Thoracic aorta (tissue), 2 donors: ENCODE data around the gene PDE2A. TPM values are rescaled to one million over a fixed set of nuclear protein-coding genes. Genes with fewer than 3 reads are reported as not detected.

Experiments
- ATAC-seq: fragments of 150-250 bp; one replicate; pipeline ENCODE4 v1.8.0; 2017; ENCODE audit warnings: low read depth; ENCODE audit not compliant: insufficient number of reproducible peaks, low FRiP score
- DNase-seq: peaks from one replicate; pipeline ENCODE4 v3.0.0-alpha.2; 2020; ENCODE audit warnings: low spot score
- H3K27ac ChIP-seq, 2 donors: fragments of 200-600 bp; sonication (generic); 1 replicate in 1 of 2; 2 replicates in 1 of 2; pipeline ENCODE4 v1.5.1; 2016; ENCODE audit warnings: mild to moderate bottlenecking in 2 of 2, moderate library complexity in 2 of 2
- H3K27me3 ChIP-seq: fragments of 200-600 bp; sonication (generic); replicated peaks from 2 replicates; pipeline ENCODE4 v1.6.0; 2016; ENCODE audit warnings: mild to moderate bottlenecking; ENCODE audit not compliant: insufficient read depth
- H3K36me3 ChIP-seq: fragments of 200-600 bp; sonication (generic); one replicate; pipeline ENCODE4 v1.5.1; 2016
- H3K4me1 ChIP-seq, 2 donors: fragments of 200-600 bp; sonication (generic); 1 replicate in 1 of 2; 2 replicates in 1 of 2; pipeline versions ENCODE4 v1.5.1 to v1.6.0; 2016; ENCODE audit warnings: low read depth in 2 of 2, mild to moderate bottlenecking in 1 of 2; ENCODE audit not compliant: control insufficient read depth in 1 of 2
- H3K4me3 ChIP-seq: fragments of 200-600 bp; sonication (generic); 2 replicates; pipeline ENCODE4 v1.5.1; 2016; ENCODE audit warnings: mild to moderate bottlenecking
- H3K9me3 ChIP-seq: fragments of 200-600 bp; sonication (generic); 2 replicates; pipeline ENCODE4 v1.5.1; 2016
- CTCF ChIP-seq: fragments of 200-600 bp; sonication (generic); IDR thresholded peaks from one replicate; pipeline ENCODE4 v1.5.1; 2019; ENCODE audit warnings: antibody characterized with exemption
- total RNA-seq, 2 donors: library from RNA; depleted of rRNA; stranded (reverse); fragments of >200 nt; gene quantifications; one replicate each; pipeline versions ENCODE4 v1.1.0 to v1.2.3, GENCODE V29; 2016

Gene PDE2A
- total RNA-seq, 2 donors from 2014 or later, result 28.1 to 37.1 TPM

DNA sequence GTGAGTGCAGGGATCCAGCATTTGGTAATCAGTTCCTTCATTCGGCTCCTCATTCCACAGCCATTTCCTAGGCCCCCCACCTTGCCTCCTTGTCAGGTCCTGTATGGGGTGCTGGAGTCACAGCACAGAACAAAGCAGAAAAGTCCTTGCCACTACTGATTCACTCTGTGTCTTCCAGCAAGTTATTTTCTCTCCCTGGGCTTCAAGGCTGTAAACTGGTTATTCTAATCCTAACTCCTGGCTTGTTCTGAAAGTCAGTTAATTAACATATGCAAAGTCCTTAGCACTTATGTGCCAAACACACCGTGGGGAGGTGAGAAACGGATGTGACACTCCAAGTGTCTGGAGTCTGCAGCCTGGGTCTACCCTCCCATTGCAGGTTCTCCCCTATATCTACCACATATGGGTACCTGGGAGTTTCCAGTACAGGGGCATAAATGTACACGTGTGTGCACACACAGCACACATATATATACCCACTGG is 30.6 kb upstream of the PDE2A start:
- peaks cover 60% of the 10 kb centered on the region for H3K36me3 ChIP-seq
- TF ChIP-seq CTCF, result no peak
- no peaks in the 10 kb centered on the region for H3K27me3 ChIP-seq
- no peaks in the 10 kb centered on the region for H3K9me3 ChIP-seq
- no peak overlapping the region for H3K4me3 ChIP-seq
- no peak for ATAC-seq
- no peak overlapping the region for H3K27ac ChIP-seq
- no peak for DNase-seq
- peaks cover 0 to 16% of the 10 kb centered on the region in 2 donors for H3K4me1 ChIP-seq

DNA sequence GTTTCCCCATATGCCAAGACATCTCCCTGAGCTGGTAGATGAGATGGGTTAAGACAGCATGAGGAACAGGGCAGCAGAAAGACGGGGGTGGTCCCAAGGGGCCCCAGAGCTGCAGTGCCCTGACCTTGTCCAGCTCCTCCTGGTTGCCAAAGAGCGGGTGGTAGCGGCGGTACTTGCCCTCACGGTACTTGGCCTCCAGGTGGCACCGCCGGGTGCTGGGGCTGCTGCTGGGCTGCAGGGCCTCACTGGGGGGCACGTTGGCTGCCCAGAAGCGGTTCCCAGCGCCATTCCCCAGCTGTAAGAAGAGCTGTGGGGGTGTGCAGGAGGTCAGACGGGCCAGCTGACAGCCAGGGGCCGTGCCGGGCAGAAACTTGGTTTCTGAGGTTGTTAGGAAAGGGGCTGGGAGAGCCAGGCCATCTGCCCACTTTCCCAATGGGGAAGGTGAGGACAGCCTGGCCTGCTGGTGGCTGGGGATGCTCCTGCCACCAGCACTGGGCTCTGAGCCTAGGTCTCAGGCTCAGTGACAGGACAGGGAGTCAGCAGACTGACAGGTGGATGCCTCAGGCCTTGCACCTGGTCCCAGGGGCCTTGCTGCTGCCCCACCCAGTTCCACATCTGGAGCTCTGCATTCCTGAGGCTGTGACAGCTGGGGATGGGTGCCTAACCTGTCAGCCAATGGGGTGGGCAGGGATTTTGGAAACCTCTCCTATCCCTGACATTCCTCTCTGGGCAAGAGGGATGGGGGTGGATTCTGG is 30.0 kb upstream of the PDE2A start:
- peaks cover 59% of the 10 kb centered on the region for H3K36me3 ChIP-seq

DNA sequence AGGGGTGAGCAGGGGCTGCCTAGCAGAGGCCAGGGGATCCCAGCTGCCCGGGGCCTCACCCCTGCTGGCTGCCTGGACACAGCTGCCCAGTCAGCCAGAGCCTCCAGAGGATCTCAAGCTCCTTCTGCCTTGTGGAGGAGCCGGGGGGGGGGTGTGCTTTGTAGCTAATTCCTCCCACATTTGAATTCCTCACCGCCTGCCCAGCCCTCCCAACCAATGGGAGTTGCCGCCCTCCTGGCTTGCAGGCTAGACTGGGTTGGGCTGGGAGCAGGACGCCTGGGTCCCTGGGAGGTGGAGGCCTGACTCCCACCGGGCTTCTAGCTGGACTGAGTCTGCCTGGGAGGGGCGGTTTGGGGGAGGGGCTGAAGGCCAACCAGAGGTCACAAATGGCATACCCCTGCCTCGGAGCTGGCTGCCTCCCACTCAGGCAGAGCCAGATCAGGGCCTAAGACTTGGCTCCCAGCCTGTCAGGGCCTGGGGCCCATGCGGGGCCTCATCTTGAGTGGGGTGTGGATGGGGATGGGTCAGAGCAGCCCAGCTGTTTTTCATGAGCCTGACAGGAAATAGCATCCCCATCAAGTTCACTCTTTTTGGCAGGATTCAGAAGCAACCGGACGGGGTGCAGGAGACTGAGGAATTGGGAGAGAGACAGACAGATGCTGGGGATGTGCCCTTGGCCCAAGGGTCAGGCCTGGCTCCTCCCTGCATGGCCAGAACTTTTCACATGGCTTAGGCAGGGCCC is 29.2 kb upstream of the PDE2A start:
- DNase-seq, result no peak

More for the DNA sequence above, 30.0 kb upstream of the PDE2A start:
- Histone ChIP-seq H3K4me3 (no peak overlapping the region), H3K9me3 (no peaks in the 10 kb centered on the region), H3K27me3 (no peaks in the 10 kb centered on the region), H3K4me1 (peaks cover 0 to 16% of the 10 kb centered on the region in 2 donors), H3K27ac (no peak overlapping the region)
- TF ChIP-seq CTCF, result no peak
- no peak for ATAC-seq
- DNase-seq, result no peak

DNA sequence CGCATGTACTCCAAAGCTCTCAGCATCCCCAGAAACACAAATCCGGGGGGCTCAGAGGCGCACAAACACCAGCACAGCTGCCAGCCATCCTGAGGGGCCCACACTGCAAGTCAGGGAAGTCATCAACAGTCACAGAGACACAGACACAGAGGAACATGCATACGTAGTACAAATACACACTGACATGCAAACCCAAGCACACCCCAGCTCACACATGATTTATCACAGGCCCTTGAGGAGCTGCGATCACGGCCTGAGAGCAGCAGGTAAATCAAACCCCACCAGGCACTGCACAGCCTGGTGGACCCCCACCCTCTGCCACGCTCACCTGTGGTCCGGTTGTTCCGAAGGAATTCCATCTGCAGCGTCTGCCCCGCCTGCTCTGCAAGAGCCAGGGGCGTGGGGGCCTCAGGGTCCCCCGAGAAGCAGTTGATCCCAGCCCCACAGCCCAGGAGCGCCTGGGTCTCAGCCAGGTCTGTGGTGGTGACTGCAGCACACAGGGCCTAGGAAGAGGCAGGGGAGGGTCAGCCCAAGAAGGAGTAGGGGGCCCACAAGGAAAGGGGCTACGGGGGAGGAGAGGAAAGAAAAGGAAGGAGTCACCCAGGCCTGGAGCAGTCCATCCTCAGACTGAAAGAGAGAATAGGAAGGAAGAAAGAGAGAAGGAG is 28.5 kb upstream of the PDE2A start:
- Histone ChIP-seq H3K4me1 (peaks cover 0 to 16% of the 10 kb centered on the region in 2 donors), H3K9me3 (no peaks in the 10 kb centered on the region), H3K27ac (peak overlapping the region in 1 of 2 donors; percentile 5), H3K27me3 (no peaks in the 10 kb centered on the region), H3K36me3 (peaks cover 53% of the 10 kb centered on the region), H3K4me3 (no peak overlapping the region)
- ATAC-seq, result no peak
- no peak for DNase-seq
- no peak for TF ChIP-seq CTCF

More for the DNA sequence above, 29.2 kb upstream of the PDE2A start:
- Histone ChIP-seq H3K4me3 (no peak overlapping the region), H3K9me3 (no peaks in the 10 kb centered on the region), H3K27me3 (no peaks in the 10 kb centered on the region), H3K4me1 (peaks cover 0 to 16% of the 10 kb centered on the region in 2 donors), H3K36me3 (peaks cover 57% of the 10 kb centered on the region), H3K27ac (peak overlapping the region in 1 of 2 donors; percentile 5)
- ATAC-seq, result no peak
- no peak for TF ChIP-seq CTCF

- no peak for DNase-seq
- no peak for ATAC-seq
- Histone ChIP-seq H3K36me3 (peaks cover 53% of the 10 kb centered on the region), H3K27me3 (no peaks in the 10 kb centered on the region), H3K4me3 (no peak overlapping the region), H3K4me1 (peaks cover 0 to 16% of the 10 kb centered on the region in 2 donors), H3K9me3 (no peaks in the 10 kb centered on the region), H3K27ac (no peak overlapping the region)
- TF ChIP-seq CTCF, result no peak
Observed at GRCh38 chr11:72702096-72702495, 27.9 kb upstream of the PDE2A start.
